Subcutaneous adipose tissue (tissue), 4 donors: Measurements from ENCODE around the gene FKBP1A. TPM values are rescaled to one million over a fixed set of nuclear protein-coding genes. Genes with fewer than 3 reads are reported as not detected.

Experiments used
- total RNA-seq, 4 donors: library from RNA; depleted of rRNA; stranded (reverse); fragments of >200 nt; gene quantifications; one replicate each; pipeline ENCODE4 v1.1.0, GENCODE V29; 2016
- TF ChIP-seq, protein P1 (sequence below): fragments of 450-650 bp; IDR thresholded peaks from one replicate; pipeline ENCODE4 v1.5.1; 2016; ENCODE audit warnings: low read depth, mild to moderate bottlenecking, control low read depth, antibody characterized with exemption, moderate library complexity

FKBP1A gene
- total RNA-seq, 4 donors from 2014 or later, result 131 to 257 (median 165) TPM

DNA sequence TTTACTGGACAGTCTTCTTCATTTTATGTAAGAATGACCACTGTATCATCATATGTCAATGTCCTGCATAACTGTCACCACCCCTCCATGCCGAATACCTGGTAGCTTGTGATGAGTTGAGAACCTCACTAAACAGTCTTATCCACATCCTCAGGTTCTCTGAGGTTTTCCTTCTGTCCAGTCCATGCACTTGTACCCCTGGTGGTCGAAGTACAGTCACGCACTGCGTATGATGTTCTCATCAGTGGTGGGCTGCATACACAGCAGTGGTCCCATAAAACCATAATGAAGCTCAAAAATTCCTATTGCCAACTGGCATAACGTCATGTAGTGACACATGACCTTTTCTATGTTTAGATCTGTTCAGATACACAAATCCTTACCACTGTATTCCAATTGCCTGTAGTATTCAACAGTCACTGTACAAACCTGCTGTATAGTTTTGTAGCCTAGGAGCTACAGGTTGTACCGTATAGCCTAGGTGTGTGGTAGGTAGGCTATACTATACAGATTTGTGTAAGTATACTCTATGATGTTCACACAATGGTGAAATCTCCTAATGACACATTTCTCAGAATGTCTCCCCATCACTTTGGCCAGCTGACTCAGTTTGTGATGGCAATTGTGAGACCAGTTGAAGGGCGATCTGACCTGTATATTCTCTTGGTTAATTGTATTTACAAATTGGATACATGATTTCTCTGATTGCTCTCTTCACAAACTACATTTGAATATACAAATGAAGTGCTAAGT lies 32.6 kb downstream of the FKBP1A start:
- TF ChIP-seq, protein P1, sequence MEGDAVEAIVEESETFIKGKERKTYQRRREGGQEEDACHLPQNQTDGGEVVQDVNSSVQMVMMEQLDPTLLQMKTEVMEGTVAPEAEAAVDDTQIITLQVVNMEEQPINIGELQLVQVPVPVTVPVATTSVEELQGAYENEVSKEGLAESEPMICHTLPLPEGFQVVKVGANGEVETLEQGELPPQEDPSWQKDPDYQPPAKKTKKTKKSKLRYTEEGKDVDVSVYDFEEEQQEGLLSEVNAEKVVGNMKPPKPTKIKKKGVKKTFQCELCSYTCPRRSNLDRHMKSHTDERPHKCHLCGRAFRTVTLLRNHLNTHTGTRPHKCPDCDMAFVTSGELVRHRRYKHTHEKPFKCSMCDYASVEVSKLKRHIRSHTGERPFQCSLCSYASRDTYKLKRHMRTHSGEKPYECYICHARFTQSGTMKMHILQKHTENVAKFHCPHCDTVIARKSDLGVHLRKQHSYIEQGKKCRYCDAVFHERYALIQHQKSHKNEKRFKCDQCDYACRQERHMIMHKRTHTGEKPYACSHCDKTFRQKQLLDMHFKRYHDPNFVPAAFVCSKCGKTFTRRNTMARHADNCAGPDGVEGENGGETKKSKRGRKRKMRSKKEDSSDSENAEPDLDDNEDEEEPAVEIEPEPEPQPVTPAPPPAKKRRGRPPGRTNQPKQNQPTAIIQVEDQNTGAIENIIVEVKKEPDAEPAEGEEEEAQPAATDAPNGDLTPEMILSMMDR, result no peak

DNA sequence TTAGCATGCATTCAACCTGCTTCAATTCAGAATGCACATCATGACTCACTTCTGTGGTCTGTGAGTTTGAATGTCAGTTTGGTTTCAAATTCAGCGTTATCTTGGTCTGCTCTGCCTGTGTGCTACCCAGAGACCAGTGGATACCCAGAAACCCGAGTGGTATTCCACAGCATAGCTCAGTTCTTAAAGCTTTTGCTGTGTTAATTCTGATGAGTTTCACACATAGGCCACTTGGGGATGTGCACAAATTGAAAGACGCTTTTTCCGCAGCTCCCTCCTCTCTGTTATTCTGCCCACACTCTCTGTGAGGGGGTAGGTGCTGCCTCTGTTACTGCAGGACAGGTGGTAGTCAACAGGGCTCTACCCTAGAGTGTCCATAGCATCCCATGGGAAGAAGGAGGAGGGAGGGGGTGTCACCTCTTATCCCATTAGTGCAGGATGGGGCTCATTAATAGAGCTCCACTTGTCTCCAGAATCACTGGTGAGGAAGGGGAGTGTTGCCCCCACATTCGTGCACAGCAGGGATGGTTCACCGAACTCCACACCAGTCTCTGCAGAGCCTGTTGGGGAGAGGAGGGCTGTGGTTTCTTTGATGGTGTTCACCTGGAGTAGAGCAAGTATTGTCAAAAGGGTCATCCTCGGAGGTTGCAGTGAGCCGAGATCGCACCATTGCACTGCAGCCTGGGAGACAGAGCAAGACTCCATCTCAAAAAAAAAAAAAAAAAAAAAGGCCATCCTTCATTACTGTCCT lies 34.8 kb downstream of the FKBP1A start:
- TF ChIP-seq, protein P1, result no peak

DNA sequence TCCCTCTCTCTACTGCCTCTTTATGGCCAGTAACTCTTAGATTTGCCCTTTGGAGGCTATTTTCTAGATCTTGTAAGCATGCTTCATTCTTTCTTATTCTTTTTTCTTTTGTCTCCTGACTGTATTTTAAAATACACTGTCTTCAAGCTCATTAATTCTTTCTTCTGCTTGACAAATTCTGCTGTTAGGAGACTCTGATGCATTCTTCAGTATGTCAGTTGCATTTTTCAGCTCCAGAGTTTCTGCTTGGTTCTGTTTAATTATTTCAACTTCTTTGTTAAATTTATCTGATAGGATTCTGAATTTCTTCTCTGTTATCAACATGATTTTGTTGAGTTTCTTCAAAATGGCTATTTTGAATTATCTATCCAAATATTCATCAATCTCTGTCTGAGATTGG lies 38.9 kb downstream of the FKBP1A start:
- TF ChIP-seq, protein P1, result no peak

DNA sequence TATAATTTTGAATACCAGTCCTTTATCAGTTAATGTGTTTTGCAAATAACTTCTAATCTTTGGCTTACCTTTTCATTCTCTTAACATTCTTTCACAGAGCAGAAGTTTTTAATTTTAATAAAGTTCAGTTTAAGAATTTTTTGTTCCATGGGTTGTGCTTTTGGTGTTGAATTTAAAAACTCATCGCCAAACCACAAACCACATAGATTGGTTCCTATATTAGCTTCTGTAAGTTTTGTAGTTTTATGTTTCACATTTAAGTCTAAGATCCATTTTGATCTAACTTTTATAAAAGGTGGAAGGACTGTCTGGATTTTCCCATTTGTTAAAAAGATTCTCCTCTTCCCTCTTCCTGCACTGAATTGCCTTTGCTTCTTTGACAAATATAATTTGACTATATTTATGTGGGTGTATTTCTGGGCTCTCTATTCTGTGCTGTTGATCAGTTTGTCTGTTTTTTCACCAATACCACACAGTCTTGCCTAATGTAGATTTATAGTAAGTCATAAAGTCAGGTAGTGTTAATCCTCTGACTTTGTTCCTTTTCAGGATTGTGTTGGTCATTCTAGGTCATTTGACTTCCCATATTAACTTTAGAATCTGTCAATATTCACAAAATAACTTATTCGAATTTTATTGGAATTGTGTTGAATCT lies 46.4 kb downstream of the FKBP1A start:
- TF ChIP-seq, protein P1, result no peak

DNA sequence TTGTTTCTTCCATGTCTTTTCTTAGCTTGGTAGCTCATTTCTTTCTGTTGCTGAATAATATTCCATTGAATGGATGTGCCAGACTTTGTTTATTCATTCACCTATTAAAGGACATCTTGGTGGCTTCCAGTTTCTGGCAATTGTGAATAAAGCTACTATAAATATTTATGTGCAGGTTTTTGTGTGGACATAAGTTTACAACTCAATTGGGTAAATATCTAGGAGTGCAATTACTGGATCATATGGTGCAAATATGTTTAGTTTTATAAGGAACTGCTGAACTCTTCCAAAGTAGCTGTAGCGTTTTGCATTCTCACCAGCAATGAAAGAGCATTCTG lies 47.1 kb downstream of the FKBP1A start:
- TF ChIP-seq, protein P1, result no peak

DNA sequence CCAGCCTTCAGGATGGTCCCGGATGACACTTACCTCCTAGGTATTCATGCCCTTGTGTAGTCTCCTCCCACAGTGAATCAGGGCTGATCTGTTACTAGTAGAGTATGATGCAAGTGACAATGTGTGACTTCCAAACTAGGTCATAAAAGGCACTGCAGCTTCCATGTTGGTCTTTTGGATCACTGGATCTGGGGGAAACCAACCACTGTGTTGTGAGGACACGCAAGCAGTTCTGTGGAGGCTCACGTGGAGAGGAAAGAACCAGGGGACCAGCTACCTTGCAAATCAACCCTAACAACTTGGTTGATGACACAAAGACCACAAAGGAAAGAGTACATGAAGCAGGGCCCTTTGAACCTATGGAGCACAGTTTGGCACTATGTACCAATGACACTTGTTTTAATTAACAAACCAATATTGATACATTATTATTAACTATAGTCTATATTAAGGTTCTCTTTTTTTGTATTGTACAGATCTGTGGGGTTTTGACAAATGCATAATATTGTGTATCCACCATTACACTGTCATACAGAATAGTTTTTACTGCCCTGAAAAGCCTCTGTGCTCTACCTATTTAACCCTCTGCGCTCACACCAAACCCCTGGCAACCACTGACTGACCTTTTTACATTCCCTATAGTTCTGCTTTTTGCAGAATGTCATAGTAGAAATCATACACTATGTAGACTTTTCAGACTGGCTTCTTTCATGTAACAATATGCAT lies 47.7 kb downstream of the FKBP1A start:
- TF ChIP-seq, protein P1, result no peak
